ENCODE data around the gene D2HGDH.
"Not testable (repeated sequence)": the region's sequence is repeated elsewhere in the genome, so short reads cannot be mapped to it uniquely, and the experiment has no call there.

- TF ChIP-seq, protein P1, sequence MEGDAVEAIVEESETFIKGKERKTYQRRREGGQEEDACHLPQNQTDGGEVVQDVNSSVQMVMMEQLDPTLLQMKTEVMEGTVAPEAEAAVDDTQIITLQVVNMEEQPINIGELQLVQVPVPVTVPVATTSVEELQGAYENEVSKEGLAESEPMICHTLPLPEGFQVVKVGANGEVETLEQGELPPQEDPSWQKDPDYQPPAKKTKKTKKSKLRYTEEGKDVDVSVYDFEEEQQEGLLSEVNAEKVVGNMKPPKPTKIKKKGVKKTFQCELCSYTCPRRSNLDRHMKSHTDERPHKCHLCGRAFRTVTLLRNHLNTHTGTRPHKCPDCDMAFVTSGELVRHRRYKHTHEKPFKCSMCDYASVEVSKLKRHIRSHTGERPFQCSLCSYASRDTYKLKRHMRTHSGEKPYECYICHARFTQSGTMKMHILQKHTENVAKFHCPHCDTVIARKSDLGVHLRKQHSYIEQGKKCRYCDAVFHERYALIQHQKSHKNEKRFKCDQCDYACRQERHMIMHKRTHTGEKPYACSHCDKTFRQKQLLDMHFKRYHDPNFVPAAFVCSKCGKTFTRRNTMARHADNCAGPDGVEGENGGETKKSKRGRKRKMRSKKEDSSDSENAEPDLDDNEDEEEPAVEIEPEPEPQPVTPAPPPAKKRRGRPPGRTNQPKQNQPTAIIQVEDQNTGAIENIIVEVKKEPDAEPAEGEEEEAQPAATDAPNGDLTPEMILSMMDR (IDR thresholded peaks at IDR 0.05) = not testable (repeated sequence)
- not testable (repeated sequence) for TF ChIP-seq POLR2AphosphoS5 (IDR thresholded peaks at IDR 0.05; ENCODE audit: insufficient read depth in 1 of 2, low read depth in 1 of 2); POLR2A (IDR thresholded peaks at IDR 0.05)
These were observed 8.6 kb downstream of the D2HGDH start for GRCh38 chr2:241743008-241743407.

Data from vagina (tissue), 2 donors.